ENCODE results near the gene SUN3.
A peak's percentile ranks its signal among the peaks of the same experiment; 100 is the strongest.
"Not testable (repeated sequence)": the region's sequence is repeated elsewhere in the genome, so short reads cannot be mapped to it uniquely, and the experiment has no call there.

Gene SUN3

DNA sequence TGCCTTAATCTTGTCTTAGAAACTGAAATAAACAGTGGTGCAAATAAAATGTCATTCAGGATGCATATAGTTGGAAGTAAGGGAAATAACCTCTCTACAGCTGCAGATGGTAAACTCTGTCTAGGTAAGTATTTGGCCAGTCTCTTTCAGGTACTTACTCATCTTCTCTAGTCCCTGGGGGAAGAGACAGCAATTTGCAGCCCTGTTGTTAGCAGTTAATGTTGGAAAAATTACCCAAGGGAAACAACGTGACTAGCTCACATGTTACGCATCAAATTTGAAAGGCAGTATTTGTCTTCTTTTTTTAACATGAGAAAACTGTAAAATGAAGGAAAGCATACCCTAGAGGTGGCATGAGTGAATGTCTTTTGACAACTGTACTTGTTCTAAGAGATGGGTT lies 46.3 kb downstream of the SUN3 start:
- DNase-seq (ENCODE audit: low read depth in 2 of 2), result no peak
- TF ChIP-seq, protein P1, sequence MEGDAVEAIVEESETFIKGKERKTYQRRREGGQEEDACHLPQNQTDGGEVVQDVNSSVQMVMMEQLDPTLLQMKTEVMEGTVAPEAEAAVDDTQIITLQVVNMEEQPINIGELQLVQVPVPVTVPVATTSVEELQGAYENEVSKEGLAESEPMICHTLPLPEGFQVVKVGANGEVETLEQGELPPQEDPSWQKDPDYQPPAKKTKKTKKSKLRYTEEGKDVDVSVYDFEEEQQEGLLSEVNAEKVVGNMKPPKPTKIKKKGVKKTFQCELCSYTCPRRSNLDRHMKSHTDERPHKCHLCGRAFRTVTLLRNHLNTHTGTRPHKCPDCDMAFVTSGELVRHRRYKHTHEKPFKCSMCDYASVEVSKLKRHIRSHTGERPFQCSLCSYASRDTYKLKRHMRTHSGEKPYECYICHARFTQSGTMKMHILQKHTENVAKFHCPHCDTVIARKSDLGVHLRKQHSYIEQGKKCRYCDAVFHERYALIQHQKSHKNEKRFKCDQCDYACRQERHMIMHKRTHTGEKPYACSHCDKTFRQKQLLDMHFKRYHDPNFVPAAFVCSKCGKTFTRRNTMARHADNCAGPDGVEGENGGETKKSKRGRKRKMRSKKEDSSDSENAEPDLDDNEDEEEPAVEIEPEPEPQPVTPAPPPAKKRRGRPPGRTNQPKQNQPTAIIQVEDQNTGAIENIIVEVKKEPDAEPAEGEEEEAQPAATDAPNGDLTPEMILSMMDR (IDR thresholded peaks at IDR 0.05; ENCODE audit: low read depth, low read length), result no peak
- no peak overlapping the region for H3K4me3 ChIP-seq (replicated peaks in 1 of 2; ENCODE audit: low read depth in 2 of 2, low read length in 2 of 2)

DNA sequence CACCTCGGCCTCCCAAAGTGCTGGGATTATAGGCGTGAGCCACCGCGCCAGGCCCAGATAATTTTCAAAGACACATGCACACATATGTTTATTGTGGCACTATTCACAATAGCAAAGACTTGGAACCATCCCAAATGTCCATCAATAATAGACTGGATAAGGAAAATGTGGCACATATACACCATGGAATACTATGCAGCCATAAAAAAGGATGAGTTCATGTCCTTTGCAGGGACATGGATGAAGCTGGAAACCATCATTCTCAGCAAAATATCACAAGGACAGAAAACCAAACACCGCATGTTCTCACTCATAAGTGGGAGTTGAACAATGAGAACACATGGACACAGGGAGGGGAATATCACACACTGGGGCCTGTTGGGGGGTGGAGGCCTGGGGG lies 48.3 kb downstream of the SUN3 start:
- DNase-seq (ENCODE audit: low read depth in 2 of 2); H3K4me3 ChIP-seq (replicated peaks in 1 of 2; ENCODE audit: low read depth in 2 of 2, low read length in 2 of 2): not testable (repeated sequence)

DNA sequence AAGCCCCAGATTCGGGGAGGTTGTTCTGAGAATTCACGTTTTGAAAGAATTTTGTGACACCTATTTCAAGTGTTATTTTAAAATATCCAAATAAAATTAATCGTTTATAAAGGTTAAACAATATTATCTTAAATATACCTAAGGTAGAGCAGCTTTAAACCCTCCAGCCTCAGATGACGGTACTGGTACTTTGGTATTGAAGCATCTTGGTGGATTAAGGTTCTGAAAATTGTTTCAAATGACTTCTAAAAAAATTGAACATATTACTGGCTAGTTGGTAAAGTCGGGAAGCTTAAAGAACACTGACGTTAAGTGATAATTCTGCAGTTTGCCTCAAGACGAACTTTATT lies 49.1 kb downstream of the SUN3 start:
- TF ChIP-seq, protein P1 (IDR thresholded peaks at IDR 0.05; ENCODE audit: low read depth, low read length), result no peak
- peak overlapping the region; percentile 66 to 84 for H3K4me3 ChIP-seq (replicated peaks in 1 of 2; ENCODE audit: low read depth in 2 of 2, low read length in 2 of 2)
- DNase-seq (ENCODE audit: low read depth in 2 of 2), result no peak

DNA sequence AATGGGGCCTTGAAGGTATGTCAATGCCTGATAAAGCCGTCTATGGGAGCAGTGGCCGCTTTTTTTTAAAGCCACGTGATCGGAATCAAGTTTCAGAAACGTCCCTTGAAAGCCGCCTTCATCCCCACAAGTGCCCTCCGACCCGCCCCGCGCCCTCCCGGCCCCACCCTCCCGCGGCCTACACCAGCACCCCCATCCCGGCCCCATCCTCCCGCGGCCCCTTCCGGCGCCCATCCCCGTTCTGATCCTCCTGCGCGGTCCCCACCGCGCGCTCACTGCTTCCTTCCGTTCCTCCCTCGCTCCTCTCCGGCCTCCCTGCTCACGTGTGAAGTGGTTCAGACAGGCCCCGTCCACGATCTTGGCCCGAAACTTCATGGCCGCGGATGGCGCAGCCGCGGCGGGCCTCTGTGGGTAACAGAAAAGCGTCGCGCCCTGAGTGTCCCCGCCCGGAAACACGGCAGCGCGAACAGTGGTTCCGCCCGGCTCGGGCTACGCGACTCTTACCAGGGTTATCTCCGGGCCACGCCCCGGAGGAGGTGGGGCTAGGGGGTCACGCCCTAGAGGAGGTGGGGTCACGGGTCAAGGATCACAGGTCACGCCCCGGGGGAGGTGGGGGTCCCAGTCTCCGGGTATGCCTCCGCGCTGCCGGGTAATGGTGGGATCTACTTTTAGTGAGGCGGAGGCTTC lies 49.6 kb downstream of the SUN3 start, which contains the start of gene HUS1:
HUS1 (minus strand) TSS at position 471 of the 687 bp plus-strand sequence; CDS start at position 375, 96 bp downstream.
- DNase-seq (ENCODE audit: low read depth in 2 of 2), result peak; percentile 89
- H3K4me3 ChIP-seq (replicated peaks in 1 of 2; ENCODE audit: low read depth in 2 of 2, low read length in 2 of 2), result peak within 1 kb of the TSS; percentile 66 to 84
- TF ChIP-seq, protein P1 (IDR thresholded peaks at IDR 0.05; ENCODE audit: low read depth, low read length), result no peak

DNA sequence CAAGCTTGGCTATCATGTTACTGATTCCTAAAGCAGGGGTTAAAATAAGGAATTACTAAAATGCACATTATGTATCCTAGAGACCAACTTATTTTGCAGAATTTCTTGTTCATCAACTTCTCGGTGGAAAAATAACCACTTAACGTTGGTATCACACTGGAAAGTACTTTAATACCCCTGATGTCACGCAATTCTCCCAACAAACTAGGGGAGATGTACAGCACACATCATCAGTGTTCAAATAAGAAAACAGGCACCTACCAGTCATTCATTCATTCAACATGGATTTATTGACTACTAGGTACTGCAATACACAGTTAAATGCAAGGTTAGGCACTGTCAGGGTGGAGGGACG lies 50.1 kb downstream of the SUN3 start:
- DNase-seq (ENCODE audit: low read depth in 2 of 2), result no peak
- TF ChIP-seq, protein P1 (IDR thresholded peaks at IDR 0.05; ENCODE audit: low read depth, low read length), result no peak

DNA sequence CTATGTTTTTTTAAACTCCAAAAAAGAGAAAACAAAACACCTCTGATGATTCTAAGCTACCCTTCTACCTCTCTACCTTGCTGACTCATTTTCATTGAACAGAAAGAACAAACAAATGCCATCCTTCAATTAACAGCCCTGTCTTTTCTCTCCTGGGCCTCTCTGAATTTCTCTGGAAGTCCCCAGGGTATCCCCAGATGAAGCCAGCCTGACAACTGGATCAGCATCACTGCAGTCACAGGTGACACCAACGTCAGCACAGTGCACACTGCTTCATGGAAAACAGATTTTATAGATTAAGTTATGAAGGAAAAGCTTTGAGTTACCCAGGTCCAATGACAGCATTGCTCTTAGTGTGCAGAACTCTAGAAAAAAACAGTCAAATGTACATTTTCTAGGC lies 55.2 kb downstream of the SUN3 start:
- H3K4me3 ChIP-seq (replicated peaks in 1 of 2; ENCODE audit: low read depth in 2 of 2, low read length in 2 of 2), result no peak overlapping the region
- no peak for DNase-seq (ENCODE audit: low read depth in 2 of 2)
- TF ChIP-seq, protein P1 (IDR thresholded peaks at IDR 0.05; ENCODE audit: low read depth, low read length), result no peak

More for the DNA sequence above, 50.1 kb downstream of the SUN3 start:
- H3K4me3 ChIP-seq (replicated peaks in 1 of 2; ENCODE audit: low read depth in 2 of 2, low read length in 2 of 2), result peak overlapping the region; percentile 66 to 84

DNA sequence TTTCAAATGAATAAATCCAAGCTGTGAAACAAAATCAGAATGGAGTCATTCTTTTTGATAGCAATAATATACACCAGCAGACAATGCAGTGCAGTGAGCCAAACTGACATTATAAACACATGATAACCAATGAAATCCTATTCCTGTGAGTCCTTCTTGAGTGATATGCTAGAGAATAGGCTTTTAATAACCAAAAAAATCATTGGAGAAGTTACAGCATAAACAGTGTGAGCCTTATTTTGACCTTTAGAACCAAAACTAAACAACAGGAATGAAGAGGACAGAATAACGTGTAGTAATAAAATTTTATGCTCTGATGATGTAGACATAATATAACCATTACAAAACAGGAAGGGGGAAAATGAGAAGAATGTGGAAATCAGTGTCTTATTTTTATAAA lies 58.1 kb downstream of the SUN3 start:
- DNase-seq (ENCODE audit: low read depth in 2 of 2), result no peak
- TF ChIP-seq, protein P1 (IDR thresholded peaks at IDR 0.05; ENCODE audit: low read depth, low read length), result no peak
- H3K4me3 ChIP-seq (replicated peaks in 1 of 2; ENCODE audit: low read depth in 2 of 2, low read length in 2 of 2), result no peak overlapping the region
